Neutrophil (primary cell): ENCODE results near the gene CGNL1.

ENCODE experiments used
- H3K27ac ChIP-seq: fragments of 200-600 bp; sonication (generic); 2 replicates; pipeline ENCODE4 v1.5.1; 2016; ENCODE audit warnings: mild to moderate bottlenecking, moderate library complexity
- H3K27me3 ChIP-seq: fragments of 200-600 bp; sonication (generic); 2 replicates; pipeline ENCODE4 v1.6.0; 2016; ENCODE audit warnings: mild to moderate bottlenecking
- H3K36me3 ChIP-seq: fragments of 200-600 bp; sonication (generic); 2 replicates; pipeline ENCODE4 v1.5.1; 2017
- H3K4me1 ChIP-seq, 2 experiments: fragments of 200-600 bp in 1 of 2; sonication (generic) in 1 of 2; 1 replicate in 1 of 2; 2 replicates in 1 of 2; pipeline versions ENCODE4 v1.5.1 to v1.6.1; 2013 to 2016; ENCODE audit warnings: low read depth in 1 of 2, low read length in 1 of 2, mild to moderate bottlenecking in 1 of 2, moderate library complexity in 1 of 2; ENCODE audit not compliant: control insufficient read depth in 1 of 2, insufficient read depth in 1 of 2
- H3K4me3 ChIP-seq, 2 experiments: fragments of 200-600 bp in 1 of 2; sonication (generic) in 1 of 2; 1 replicate in 1 of 2; 2 replicates in 1 of 2; pipeline ENCODE4 v1.5.1; 2013 to 2016; ENCODE audit warnings: low read depth in 1 of 2, low read length in 1 of 2, mild to moderate bottlenecking in 1 of 2, moderate library complexity in 1 of 2
- H3K9me3 ChIP-seq: fragments of 200-600 bp; sonication (generic); 2 replicates; pipeline ENCODE4 v1.5.1; 2016
- TF ChIP-seq, protein P1 (sequence below): fragments of 200-600 bp; sonication (generic); IDR thresholded peaks from 2 replicates; pipeline ENCODE4 v1.5.1; 2016; ENCODE audit warnings: antibody characterized with exemption

The CGNL1 gene

DNA sequence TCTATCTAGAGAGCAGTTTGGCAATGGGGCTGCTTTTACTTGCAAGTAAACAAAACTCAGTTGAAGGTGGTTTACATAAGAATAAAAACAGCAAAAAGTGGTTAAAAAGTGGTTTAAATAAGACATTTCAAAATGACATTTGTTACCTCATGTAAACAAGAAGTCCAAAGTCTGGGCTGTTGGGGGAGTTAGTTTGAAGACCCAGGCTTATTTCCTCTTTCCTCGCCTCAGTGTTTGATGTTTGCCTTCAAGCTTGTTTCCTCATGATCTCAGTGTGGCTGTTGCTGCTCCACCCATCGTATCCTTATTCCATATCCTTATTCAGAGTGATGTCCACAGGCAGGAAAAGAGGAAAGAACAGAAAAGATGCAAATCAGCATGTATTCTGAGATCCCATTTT lies 15.2 kb downstream of the CGNL1 start:
- no peak overlapping the region for H3K27ac ChIP-seq
- TF ChIP-seq, protein P1, sequence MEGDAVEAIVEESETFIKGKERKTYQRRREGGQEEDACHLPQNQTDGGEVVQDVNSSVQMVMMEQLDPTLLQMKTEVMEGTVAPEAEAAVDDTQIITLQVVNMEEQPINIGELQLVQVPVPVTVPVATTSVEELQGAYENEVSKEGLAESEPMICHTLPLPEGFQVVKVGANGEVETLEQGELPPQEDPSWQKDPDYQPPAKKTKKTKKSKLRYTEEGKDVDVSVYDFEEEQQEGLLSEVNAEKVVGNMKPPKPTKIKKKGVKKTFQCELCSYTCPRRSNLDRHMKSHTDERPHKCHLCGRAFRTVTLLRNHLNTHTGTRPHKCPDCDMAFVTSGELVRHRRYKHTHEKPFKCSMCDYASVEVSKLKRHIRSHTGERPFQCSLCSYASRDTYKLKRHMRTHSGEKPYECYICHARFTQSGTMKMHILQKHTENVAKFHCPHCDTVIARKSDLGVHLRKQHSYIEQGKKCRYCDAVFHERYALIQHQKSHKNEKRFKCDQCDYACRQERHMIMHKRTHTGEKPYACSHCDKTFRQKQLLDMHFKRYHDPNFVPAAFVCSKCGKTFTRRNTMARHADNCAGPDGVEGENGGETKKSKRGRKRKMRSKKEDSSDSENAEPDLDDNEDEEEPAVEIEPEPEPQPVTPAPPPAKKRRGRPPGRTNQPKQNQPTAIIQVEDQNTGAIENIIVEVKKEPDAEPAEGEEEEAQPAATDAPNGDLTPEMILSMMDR, result no peak
- no peaks in the 10 kb centered on the region for H3K9me3 ChIP-seq
- no peak overlapping the region for H3K4me3 ChIP-seq
- no peaks in the 10 kb centered on the region for H3K27me3 ChIP-seq
- no peaks in the 10 kb centered on the region for H3K4me1 ChIP-seq
- no peaks in the 10 kb centered on the region for H3K36me3 ChIP-seq

DNA sequence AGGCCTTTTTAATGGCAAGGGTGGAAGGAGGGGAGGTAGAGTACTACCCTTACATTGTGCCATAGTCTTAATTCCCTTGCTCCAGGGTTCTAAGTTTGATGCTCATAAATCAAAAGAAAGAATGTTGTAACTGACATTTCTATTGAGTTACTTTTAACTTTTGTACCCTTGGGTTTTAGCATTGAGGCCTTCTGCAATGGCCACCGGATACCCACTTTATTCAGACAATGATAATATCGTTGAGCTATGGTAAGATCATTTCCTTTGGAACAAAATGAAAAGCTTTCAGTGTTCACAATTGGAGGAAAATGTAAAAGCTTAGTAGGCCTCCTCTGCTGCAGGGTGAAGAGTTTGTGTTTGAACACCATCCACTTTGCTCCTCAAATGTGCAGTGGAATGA lies 16.8 kb downstream of the CGNL1 start:
- Histone ChIP-seq H3K9me3 (no peaks in the 10 kb centered on the region), H3K27me3 (no peaks in the 10 kb centered on the region), H3K27ac (no peak overlapping the region), H3K4me1 (no peaks in the 10 kb centered on the region), H3K36me3 (no peaks in the 10 kb centered on the region), H3K4me3 (no peak overlapping the region)
- TF ChIP-seq, protein P1, result no peak

DNA sequence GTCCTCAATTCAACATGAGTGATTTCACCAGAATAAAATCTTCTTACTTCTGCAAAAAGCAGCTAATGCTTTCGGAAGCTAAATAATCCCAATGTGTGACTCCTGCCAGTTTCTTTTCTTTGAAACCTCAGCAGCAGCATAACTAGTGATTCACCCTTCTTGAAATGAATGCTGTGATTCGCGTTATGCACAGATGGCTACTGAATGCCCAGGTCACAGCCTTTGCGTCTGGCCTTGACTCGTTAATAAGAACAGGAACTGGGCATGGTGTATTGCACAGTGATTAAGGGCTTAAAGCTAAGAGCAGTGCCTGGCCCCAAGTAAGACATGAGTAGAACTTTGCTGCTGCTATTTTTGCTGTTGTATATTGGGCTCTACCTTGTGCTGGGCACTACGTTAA lies 19.0 kb downstream of the CGNL1 start:
- Histone ChIP-seq H3K9me3 (no peaks in the 10 kb centered on the region), H3K27me3 (no peaks in the 10 kb centered on the region), H3K4me3 (no peak overlapping the region), H3K4me1 (no peaks in the 10 kb centered on the region), H3K27ac (no peak overlapping the region), H3K36me3 (no peaks in the 10 kb centered on the region)
- TF ChIP-seq, protein P1, result no peak

DNA sequence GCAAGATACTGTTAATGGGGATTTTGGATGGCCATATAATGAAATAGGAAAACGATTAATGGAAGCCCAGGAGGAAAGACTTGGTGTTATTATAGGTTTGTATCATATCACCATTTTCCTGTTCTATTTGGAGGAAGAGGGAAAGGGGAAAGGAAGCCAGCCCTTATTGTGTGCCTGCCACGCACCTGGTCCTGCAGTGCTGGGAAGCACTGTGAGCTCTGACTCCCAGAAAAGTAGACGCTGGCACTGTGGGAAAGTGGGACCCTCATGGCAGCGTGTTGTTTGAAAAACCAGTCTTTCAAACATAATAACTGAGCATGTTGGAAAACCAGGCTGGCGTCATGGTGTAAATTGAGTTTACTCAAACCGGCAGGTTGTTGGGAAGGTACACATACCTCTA lies 22.0 kb downstream of the CGNL1 start:
- Histone ChIP-seq H3K9me3 (no peaks in the 10 kb centered on the region), H3K4me3 (no peak overlapping the region), H3K27ac (no peak overlapping the region), H3K4me1 (no peaks in the 10 kb centered on the region), H3K36me3 (no peaks in the 10 kb centered on the region), H3K27me3 (no peaks in the 10 kb centered on the region)
- TF ChIP-seq, protein P1, result no peak

DNA sequence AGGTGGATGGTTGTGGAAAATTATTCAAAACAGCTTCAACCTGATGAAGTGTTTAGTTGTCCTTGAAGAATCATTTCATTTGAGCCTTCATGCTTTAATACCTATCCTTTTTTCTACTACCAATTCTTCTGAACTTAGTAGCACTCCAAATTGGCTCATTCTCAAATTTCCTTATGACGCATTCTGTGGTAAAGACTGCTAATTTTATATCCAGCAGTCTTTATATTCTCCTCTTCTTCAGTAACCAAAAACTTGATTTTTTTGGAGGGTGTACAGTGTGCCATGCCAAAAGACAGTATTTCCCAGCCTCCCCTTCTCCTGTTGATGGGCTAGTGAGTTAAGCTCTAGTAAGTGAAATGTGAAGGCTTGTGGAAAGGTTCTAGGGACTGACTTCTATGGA lies 25.2 kb downstream of the CGNL1 start:
- H3K9me3 ChIP-seq, result no peaks in the 10 kb centered on the region
- H3K27me3 ChIP-seq, result no peaks in the 10 kb centered on the region
- no peak overlapping the region for H3K4me3 ChIP-seq
- H3K36me3 ChIP-seq, result no peaks in the 10 kb centered on the region
- no peaks in the 10 kb centered on the region for H3K4me1 ChIP-seq
- no peak overlapping the region for H3K27ac ChIP-seq
- TF ChIP-seq, protein P1, result no peak

DNA sequence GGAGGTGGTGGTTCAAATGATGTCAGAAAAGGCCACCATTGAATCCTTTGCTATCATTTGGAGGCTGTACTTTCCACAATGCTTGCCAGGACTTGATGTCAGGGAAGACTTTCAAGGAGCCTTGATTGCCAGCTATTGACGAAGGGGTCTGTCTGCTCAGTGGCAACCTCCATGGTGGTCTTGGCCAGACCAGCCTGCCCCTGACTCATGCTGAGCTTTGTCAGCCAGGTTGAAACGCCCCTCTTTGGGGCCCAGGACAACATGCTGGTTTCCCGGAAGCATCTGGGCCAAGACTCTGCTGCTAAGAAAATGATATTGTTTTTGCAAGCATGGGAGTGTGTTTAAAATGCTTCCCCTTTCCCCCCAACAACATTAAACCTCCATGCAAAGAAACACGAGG lies 26.7 kb downstream of the CGNL1 start:
- TF ChIP-seq, protein P1, result no peak
- H3K36me3 ChIP-seq, result no peaks in the 10 kb centered on the region
- H3K9me3 ChIP-seq, result no peaks in the 10 kb centered on the region
- H3K27me3 ChIP-seq, result no peaks in the 10 kb centered on the region
- H3K4me3 ChIP-seq, result no peak overlapping the region
- H3K27ac ChIP-seq, result no peak overlapping the region
- H3K4me1 ChIP-seq, result no peaks in the 10 kb centered on the region
